Activated B cell treated with CpG ODN at 0.5 μM for 24 hours (primary cell): ENCODE measurements around the gene FCN1. TPM values are rescaled to one million over a fixed set of nuclear protein-coding genes. Genes with fewer than 3 reads are reported as not detected.
"Not testable (repeated sequence)": the region's sequence is repeated elsewhere in the genome, so short reads cannot be mapped to it uniquely, and the experiment has no call there.

Experiments used
- ATAC-seq: fragments of 200-7000 bp; cut with Tn5 transposase; one replicate; pipeline ENCODE4 v1.10.0; 2021; ENCODE audit warnings: low read depth, mild to moderate bottlenecking, moderate library complexity
- CTCF ChIA-PET: fragments of 350-600 bp; sonication (Branson Sonifier 250); formaldehyde crosslinking; loops from one replicate; lab custom pipeline; 2021; ENCODE audit warnings: antibody characterized with exemption; lab: Charles Lee
- POLR2A ChIA-PET: fragments of 350-600 bp; sonication (Branson Sonifier 250); formaldehyde crosslinking; loops from one replicate; lab custom pipeline; 2021; ENCODE audit warnings: antibody characterized with exemption; lab: Charles Lee
- DNase-seq: peaks from one replicate; pipeline ENCODE4 v3.0.0; 2022
- H3K27ac Mint-ChIP-seq: one replicate; pipeline ENCODE4 v1.8.0; 2020; ENCODE audit warnings: mixed read lengths
- H3K27me3 Mint-ChIP-seq: one replicate; pipeline ENCODE4 v1.8.0; 2021; ENCODE audit warnings: mixed read lengths
- H3K36me3 Mint-ChIP-seq: one replicate; pipeline ENCODE4 v1.8.0; 2021; ENCODE audit warnings: low read depth, mixed read lengths
- H3K4me1 Mint-ChIP-seq: one replicate; pipeline ENCODE4 v1.8.0; 2021; ENCODE audit warnings: mixed read lengths
- H3K4me3 Mint-ChIP-seq: one replicate; pipeline ENCODE4 v1.8.0; 2020; ENCODE audit warnings: mild to moderate bottlenecking, mixed read lengths
- H3K9me3 Mint-ChIP-seq: one replicate; pipeline ENCODE4 v1.8.0; 2020; ENCODE audit warnings: mixed read lengths
- intact Hi-C: fragments of 100-400 bp; cut with micrococcal nuclease; formaldehyde crosslinking; loops from one replicate; pipeline ENCODE4 v1.15.1; 2024
- total RNA-seq: library from RNA; stranded (reverse); gene quantifications from 2 replicates; pipeline ENCODE4 v1.2.3, GENCODE V29; 2022
- TF ChIP-seq, protein P1 (sequence below): fragments of 200-600 bp; IDR thresholded peaks from one replicate; pipeline ENCODE4 v1.8.0; 2022; ENCODE audit warnings: antibody characterized with exemption, mild to moderate bottlenecking

FCN1 gene
- total RNA-seq, 1 donor from 2014 or later, result 0.44 TPM

DNA sequence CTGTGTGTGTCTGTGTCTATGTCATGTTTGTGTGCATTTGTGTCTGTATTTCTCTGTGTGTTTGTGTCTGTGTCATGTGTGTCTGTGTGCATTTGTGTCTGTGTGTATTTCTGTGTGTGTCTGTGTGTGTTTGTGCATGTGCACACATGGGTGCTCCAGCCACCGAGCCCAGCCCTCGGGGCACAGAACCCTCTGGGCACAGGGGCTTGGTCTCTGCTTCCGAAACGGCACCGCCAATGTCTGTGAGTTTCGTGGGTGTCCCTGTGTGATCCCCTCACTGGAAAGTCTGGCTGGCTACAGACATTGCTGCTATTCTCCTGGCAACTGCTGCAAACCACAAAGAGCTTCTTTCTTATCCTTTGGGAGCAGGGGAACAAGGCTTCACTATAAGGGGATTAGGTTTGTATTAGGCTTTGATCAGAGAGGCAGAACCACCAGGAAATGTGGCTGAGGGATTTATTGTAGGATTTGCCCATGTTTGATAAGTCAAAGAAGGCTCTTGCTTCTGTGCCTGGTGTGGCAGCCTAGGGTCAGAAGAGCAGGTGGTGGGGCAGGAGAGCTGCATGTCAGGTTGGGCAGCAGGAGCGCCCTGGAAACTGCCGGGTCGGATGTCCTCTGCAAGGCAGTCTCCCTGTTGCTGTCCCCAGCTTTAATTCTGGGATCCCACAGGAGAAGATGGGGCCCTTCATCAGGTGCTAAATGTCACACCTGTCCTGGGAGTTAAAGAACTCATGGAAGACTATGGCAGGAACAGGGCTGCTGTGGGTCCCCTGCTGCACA is 39.6 kb upstream of the FCN1 start:
- Mint-ChIP-seq H3K27ac (no peak overlapping the region), H3K9me3 (peaks cover 2% of the 10 kb centered on the region), H3K27me3 (peaks cover 2% of the 10 kb centered on the region), H3K36me3 (no peaks in the 10 kb centered on the region), H3K4me3 (no peak overlapping the region), H3K4me1 (no peaks in the 10 kb centered on the region)
- ATAC-seq, result no peak
- TF ChIP-seq, protein P1, sequence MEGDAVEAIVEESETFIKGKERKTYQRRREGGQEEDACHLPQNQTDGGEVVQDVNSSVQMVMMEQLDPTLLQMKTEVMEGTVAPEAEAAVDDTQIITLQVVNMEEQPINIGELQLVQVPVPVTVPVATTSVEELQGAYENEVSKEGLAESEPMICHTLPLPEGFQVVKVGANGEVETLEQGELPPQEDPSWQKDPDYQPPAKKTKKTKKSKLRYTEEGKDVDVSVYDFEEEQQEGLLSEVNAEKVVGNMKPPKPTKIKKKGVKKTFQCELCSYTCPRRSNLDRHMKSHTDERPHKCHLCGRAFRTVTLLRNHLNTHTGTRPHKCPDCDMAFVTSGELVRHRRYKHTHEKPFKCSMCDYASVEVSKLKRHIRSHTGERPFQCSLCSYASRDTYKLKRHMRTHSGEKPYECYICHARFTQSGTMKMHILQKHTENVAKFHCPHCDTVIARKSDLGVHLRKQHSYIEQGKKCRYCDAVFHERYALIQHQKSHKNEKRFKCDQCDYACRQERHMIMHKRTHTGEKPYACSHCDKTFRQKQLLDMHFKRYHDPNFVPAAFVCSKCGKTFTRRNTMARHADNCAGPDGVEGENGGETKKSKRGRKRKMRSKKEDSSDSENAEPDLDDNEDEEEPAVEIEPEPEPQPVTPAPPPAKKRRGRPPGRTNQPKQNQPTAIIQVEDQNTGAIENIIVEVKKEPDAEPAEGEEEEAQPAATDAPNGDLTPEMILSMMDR, result no peak
- intact Hi-C loops, result no loop called here
- CTCF ChIA-PET, result no interaction called here
- DNase-seq, result no peak
- POLR2A ChIA-PET, result no interaction called here

DNA sequence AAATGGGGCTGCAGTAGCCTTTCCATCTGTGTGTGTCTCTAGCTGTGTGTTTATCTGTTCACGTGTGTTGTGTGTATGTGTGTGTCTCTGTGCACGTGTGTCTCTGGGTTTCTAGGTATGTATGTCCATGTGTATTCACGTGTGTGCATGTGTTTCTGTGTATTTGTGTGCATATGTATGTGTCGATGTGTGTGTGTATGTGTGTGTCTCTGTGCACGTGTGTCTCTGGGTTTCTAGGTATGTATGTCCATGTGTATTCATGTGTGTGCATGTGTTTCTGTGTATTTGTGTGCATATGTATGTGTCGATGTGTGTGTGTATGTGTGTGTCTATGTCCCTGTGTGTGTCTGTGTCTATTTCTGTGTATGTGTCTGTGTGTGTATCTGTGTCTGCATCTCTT is 38.7 kb upstream of the FCN1 start:
- H3K27me3 Mint-ChIP-seq, ATAC-seq, DNase-seq, H3K9me3 Mint-ChIP-seq, H3K4me3 Mint-ChIP-seq, H3K36me3 Mint-ChIP-seq, CTCF ChIA-PET, intact Hi-C loops, POLR2A ChIA-PET, H3K27ac Mint-ChIP-seq, H3K4me1 Mint-ChIP-seq: not testable (repeated sequence)

DNA sequence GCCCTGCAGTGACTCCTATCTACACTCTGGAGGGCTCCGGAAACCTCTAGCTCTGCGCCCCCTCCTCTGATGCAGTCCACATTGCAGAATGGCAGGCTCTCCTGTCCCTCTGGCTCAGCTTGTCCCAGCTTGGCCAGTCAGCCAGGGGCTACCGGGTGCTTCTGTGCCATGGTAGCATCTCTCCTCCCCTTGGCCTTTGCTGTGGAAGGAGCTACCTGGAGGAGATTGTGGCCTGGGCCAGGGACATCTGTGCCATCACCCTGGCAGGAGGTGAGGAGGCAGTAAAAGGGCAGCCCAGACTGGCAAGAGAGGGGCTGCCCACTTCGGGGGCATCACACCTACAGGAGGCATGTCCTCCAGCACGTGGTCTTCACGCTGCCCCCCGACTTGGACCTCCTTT is 38.1 kb upstream of the FCN1 start:
- intact Hi-C loops, result no loop called here
- no peak for DNase-seq
- ChIA-PET POLR2A (no interaction called here), CTCF (no interaction called here)
- ATAC-seq, result no peak
- Mint-ChIP-seq H3K27ac (no peak overlapping the region), H3K36me3 (no peaks in the 10 kb centered on the region), H3K4me1 (no peaks in the 10 kb centered on the region), H3K4me3 (no peak overlapping the region), H3K9me3 (peaks cover 4% of the 10 kb centered on the region), H3K27me3 (no peaks in the 10 kb centered on the region)
- TF ChIP-seq, protein P1, result no peak

DNA sequence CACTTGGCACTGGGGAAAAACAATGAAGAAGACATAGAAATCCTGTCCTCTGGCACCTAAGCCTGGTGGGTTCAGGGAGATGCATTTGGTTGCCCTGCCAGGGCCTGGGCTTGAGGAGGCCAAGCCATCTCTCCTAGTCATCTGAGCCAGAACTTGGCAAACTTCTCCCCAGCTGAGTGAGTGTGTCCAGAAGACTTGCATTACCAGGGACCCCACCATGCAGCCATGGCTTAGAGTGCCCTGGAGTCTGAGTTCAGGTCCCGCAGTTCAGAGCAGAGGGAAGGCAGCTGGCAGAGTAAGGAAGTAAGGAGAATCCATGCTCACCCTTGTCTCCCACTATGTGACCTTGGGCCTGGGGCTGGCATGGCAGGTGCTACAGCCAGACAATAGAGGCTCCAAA is 37.4 kb upstream of the FCN1 start:
- Mint-ChIP-seq H3K36me3 (no peaks in the 10 kb centered on the region), H3K4me1 (no peaks in the 10 kb centered on the region), H3K4me3 (no peak overlapping the region), H3K27me3 (no peaks in the 10 kb centered on the region), H3K9me3 (peaks cover 4% of the 10 kb centered on the region), H3K27ac (no peak overlapping the region)
- intact Hi-C loops, result no loop called here
- TF ChIP-seq, protein P1, result no peak
- no peak for DNase-seq
- ATAC-seq, result no peak
- POLR2A ChIA-PET, result no interaction called here
- CTCF ChIA-PET, result no interaction called here

DNA sequence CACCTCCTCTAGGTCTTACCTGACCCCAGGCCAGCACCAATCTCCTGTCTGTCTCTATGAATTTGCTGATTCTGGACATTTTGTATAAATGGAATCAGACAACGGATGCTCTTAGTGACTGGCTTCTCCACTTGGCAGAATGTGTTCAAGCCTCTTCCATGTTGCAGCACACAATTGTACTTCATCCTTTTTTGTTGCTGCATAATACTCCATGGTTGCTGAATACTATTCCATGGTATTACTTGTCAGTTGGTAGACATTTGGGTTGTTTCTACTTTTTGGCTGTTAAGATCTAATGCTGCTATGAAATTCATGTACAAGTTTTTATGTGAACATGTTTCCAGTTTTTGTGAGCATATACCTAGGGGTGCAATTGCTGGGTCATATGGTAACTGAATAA is 34.3 kb upstream of the FCN1 start:
- TF ChIP-seq, protein P1, result no peak
- H3K27me3 Mint-ChIP-seq, result no peaks in the 10 kb centered on the region
- no peak for DNase-seq
- H3K9me3 Mint-ChIP-seq, result peaks cover 2% of the 10 kb centered on the region
- no peak overlapping the region for H3K27ac Mint-ChIP-seq
- no peaks in the 10 kb centered on the region for H3K36me3 Mint-ChIP-seq
- intact Hi-C loops, result no loop called here
- no peaks in the 10 kb centered on the region for H3K4me1 Mint-ChIP-seq
- POLR2A ChIA-PET, result no interaction called here
- CTCF ChIA-PET, result no interaction called here
- no peak for ATAC-seq
- no peak overlapping the region for H3K4me3 Mint-ChIP-seq

DNA sequence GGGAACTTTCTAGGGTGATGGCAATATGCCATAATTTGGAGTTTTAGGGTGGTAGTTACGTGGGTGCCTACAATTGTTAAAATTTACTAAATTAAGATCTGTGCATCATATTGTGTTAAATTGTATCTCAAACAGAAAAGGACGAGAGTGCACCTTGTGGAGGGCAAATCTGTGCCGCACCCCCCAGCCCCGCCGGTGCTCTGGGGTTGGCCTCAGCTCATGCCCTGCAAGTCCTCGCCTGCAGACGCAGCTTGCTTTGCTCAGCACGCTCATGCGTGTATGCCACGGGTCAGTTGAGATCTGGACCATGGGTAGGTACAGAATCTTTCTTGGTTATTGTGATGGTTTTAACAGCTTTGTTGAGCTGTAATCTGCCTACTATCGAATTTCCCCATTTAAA is 33.7 kb upstream of the FCN1 start:
- DNase-seq (peak; percentile 3), ATAC-seq (no peak)
- Mint-ChIP-seq H3K27me3 (no peaks in the 10 kb centered on the region), H3K27ac (no peak overlapping the region), H3K36me3 (no peaks in the 10 kb centered on the region), H3K4me1 (no peaks in the 10 kb centered on the region), H3K9me3 (peaks cover 2% of the 10 kb centered on the region), H3K4me3 (no peak overlapping the region)
- CTCF ChIA-PET, result no interaction called here
- POLR2A ChIA-PET, result no interaction called here
- TF ChIP-seq, protein P1, result no peak
- intact Hi-C loops, result no loop called here
